CD4-positive, alpha-beta T cell treated with Interleukin-6 at 100 ng/mL for 8 hours (primary cell): ENCODE measurements around the gene PRRT4.

Experiments used
- DNase-seq: peaks from one replicate; pipeline ENCODE4 v3.0.0-alpha.2; 2020; ENCODE audit warnings: mixed read lengths, low spot score

The PRRT4 gene

GRCh38 chr7:128373606-128374005 is 12.1 kb upstream of the PRRT4 start:
- DNase-seq, result no peak

- no peak for DNase-seq
These were observed 9.0 kb upstream of the PRRT4 start for GRCh38 chr7:128370491-128370890.

GRCh38 chr7:128366986-128367385 is 5.5 kb upstream of the PRRT4 start:
- DNase-seq, result no peak

GRCh38 chr7:128366300-128366699 is 4.8 kb upstream of the PRRT4 start:
- DNase-seq, result no peak

- no peak for DNase-seq
These were observed 3.9 kb upstream of the PRRT4 start for GRCh38 chr7:128365432-128365831.

GRCh38 chr7:128364166-128364870 is 2.8 kb upstream of the PRRT4 start:
- DNase-seq, result no peak

GRCh38 chr7:128363261-128363721 is 1.8 kb upstream of the PRRT4 start:
- no peak for DNase-seq

GRCh38 chr7:128362670-128363069 is 1.2 kb upstream of the PRRT4 start:
- DNase-seq, result no peak

GRCh38 chr7:128360359-128360678 is 1.2 kb downstream of the PRRT4 start:
- no peak for DNase-seq

- DNase-seq, result no peak
These were observed 1.6 kb downstream of the PRRT4 start for GRCh38 chr7:128359939-128360338.

- DNase-seq, result no peak
These were observed 2.2 kb downstream of the PRRT4 start for GRCh38 chr7:128359336-128359735.

- DNase-seq, result no peak
These were observed 3.3 kb downstream of the PRRT4 start for GRCh38 chr7:128358233-128358632.

- no peak for DNase-seq
These were observed 4.3 kb downstream of the PRRT4 start for GRCh38 chr7:128357217-128357613.

GRCh38 chr7:128356546-128357216 is 4.8 kb downstream of the PRRT4 start:
- DNase-seq, result no peak

GRCh38 chr7:128353610-128354009 is 7.9 kb downstream of the PRRT4 start:
- no peak for DNase-seq

- DNase-seq, result no peak
These were observed 8.3 kb downstream of the PRRT4 start for GRCh38 chr7:128353189-128353588.

- no peak for DNase-seq
These were observed 8.9 kb downstream of the PRRT4 start for GRCh38 chr7:128352636-128353035.

- DNase-seq, result no peak
These were observed 9.3 kb downstream of the PRRT4 start for GRCh38 chr7:128352153-128352537.

- no peak for DNase-seq
These were observed 10.0 kb downstream of the PRRT4 start for GRCh38 chr7:128351296-128352152.

GRCh38 chr7:128350708-128351295 is 10.7 kb downstream of the PRRT4 start:
- no peak for DNase-seq

- DNase-seq, result no peak
These were observed 12.0 kb downstream of the PRRT4 start for GRCh38 chr7:128349466-128349825.

GRCh38 chr7:128347647-128348097 is 13.8 kb downstream of the PRRT4 start:
- peak; percentile 34 for DNase-seq

GRCh38 chr7:128344431-128344774 is 17.1 kb downstream of the PRRT4 start:
- no peak for DNase-seq
